NCI-H446 treated with DMSO at 0.1 percent for 48 hours (cell line): ENCODE data around the gene SPDYE4.
"Not testable (repeated sequence)": the region's sequence is repeated elsewhere in the genome, so short reads cannot be mapped to it uniquely, and the experiment has no call there.

Experiments
- DNase-seq: peaks from one replicate; lab custom pipeline; 2025; lab: John Stamatoyannopoulos, UW

SPDYE4 gene

GRCh38 chr17:8758137-8758596 lies at the start of gene SPDYE4:
Gene SPDYE4 (minus strand): TSS chr17:8758546. CDS start chr17:8758382, 164 bp downstream.
- DNase-seq, result no peak

- DNase-seq, result no peak
Measured at GRCh38 chr17:8806926-8807550, 48.7 kb upstream of the SPDYE4 start.

- DNase-seq, result no peak
Measured at GRCh38 chr17:8806253-8806925, 48.0 kb upstream of the SPDYE4 start.

- DNase-seq, result not testable (repeated sequence)
Measured at GRCh38 chr17:8805396-8805795, 47.0 kb upstream of the SPDYE4 start.

GRCh38 chr17:8803531-8804420 lies 45.4 kb upstream of the SPDYE4 start:
- DNase-seq, result no peak

GRCh38 chr17:8801135-8801840 lies 42.9 kb upstream of the SPDYE4 start:
- no peak for DNase-seq

GRCh38 chr17:8800656-8801055 lies 42.3 kb upstream of the SPDYE4 start:
- no peak for DNase-seq

GRCh38 chr17:8799570-8800212 lies 41.3 kb upstream of the SPDYE4 start:
- DNase-seq, result no peak

GRCh38 chr17:8798846-8799569 lies 40.7 kb upstream of the SPDYE4 start, which contains the start of gene MFSD6L:
Gene MFSD6L (minus strand): TSS chr17:8799365. CDS start chr17:8799120, 245 bp downstream.
- DNase-seq, result no peak

GRCh38 chr17:8798176-8798845 lies 40.0 kb upstream of the SPDYE4 start:
- no peak for DNase-seq

- DNase-seq, result no peak
Measured at GRCh38 chr17:8797621-8798175, 39.4 kb upstream of the SPDYE4 start.

- no peak for DNase-seq
Measured at GRCh38 chr17:8794636-8795035, 36.3 kb upstream of the SPDYE4 start.

- no peak for DNase-seq
Measured at GRCh38 chr17:8793649-8794048, 35.3 kb upstream of the SPDYE4 start.

- no peak for DNase-seq
Measured at GRCh38 chr17:8792646-8793045, 34.3 kb upstream of the SPDYE4 start.

GRCh38 chr17:8791910-8792270 lies 33.5 kb upstream of the SPDYE4 start:
- no peak for DNase-seq

GRCh38 chr17:8791248-8791909 lies 33.0 kb upstream of the SPDYE4 start:
- no peak for DNase-seq

- DNase-seq, result no peak
Measured at GRCh38 chr17:8789743-8790142, 31.4 kb upstream of the SPDYE4 start.

GRCh38 chr17:8788998-8789397 lies 30.7 kb upstream of the SPDYE4 start:
- DNase-seq, result no peak
